K562 (cell line): ENCODE measurements around the gene HNRNPF. TPM values are rescaled to one million over a fixed set of nuclear protein-coding genes. Genes with fewer than 3 reads are reported as not detected.

Experiments
- BRCA1 ChIP-seq, 2 experiments: fragments of 450-650 bp in 1 of 2; sonication (generic) in 1 of 2; formaldehyde crosslinking in 1 of 2; IDR thresholded peaks; 2 replicates each; pipeline versions ENCODE4 v1.5.0 to v1.6.1; 2017 to 2020; ENCODE audit warnings: mild to moderate bottlenecking in 1 of 2, missing genetic modification reagents in 1 of 2
- CCNT2 ChIP-seq: IDR thresholded peaks from 2 replicates; pipeline ENCODE4 v1.6.1; 2011; ENCODE audit warnings: borderline replicate concordance, low read depth, mild to moderate bottlenecking, moderate library complexity, mixed read lengths, low read length; ENCODE audit not compliant: insufficient read length; ENCODE audit errors: extremely low read depth
- FOSL1 ChIP-seq: fragments of 200-800 bp; sonication (Bioruptor generic); conservative IDR thresholded peaks from 2 replicates; pipeline ENCODE4 v1.6.1; 2016; ENCODE audit warnings: missing genetic modification characterization, missing compliant biosample characterization
- FOXJ3 ChIP-seq: sonication (generic); formaldehyde crosslinking; IDR thresholded peaks from 2 replicates; pipeline ENCODE4 v1.4.0; 2020; ENCODE audit warnings: mild to moderate bottlenecking, missing genetic modification reagents
- JUN ChIP-seq, 2 experiments: sonication (generic) in 1 of 2; formaldehyde crosslinking in 1 of 2; IDR thresholded peaks; 2 replicates each; pipeline versions ENCODE4 v1.6.1 to v1.8.0; 2012 to 2022; ENCODE audit warnings: borderline replicate concordance in 2 of 2, mild to moderate bottlenecking in 2 of 2, improper control_type of control experiment in 1 of 2, low read depth in 1 of 2, low read length in 1 of 2, missing genetic modification reagents in 1 of 2
- MYNN ChIP-seq, 2 experiments: sonication (generic); formaldehyde crosslinking in 1 of 2; IDR thresholded peaks; 2 replicates each; pipeline versions ENCODE4 v1.5.0 to v1.6.1; 2016 to 2020; ENCODE audit warnings: antibody characterized with exemption in 1 of 2, missing genetic modification reagents in 1 of 2
- PREB ChIP-seq: sonication (generic); formaldehyde crosslinking; IDR thresholded peaks from 2 replicates; pipeline ENCODE4 v1.8.1; 2023; ENCODE audit warnings: mild to moderate bottlenecking, missing genetic modification reagents
- SIRT6 ChIP-seq: IDR thresholded peaks from one replicate; pipeline ENCODE4 v1.6.1; 2012; ENCODE audit warnings: low read depth, mild to moderate bottlenecking, control low read depth, inconsistent platforms, low read length, moderate library complexity
- SMARCA5 ChIP-seq: fragments of 450-650 bp; IDR thresholded peaks from 2 replicates; pipeline ENCODE4 v1.6.1; 2016
- STAT6 ChIP-seq: sonication (generic); formaldehyde crosslinking; IDR thresholded peaks from 2 replicates; pipeline ENCODE4 v1.8.1; 2023; ENCODE audit warnings: mild to moderate bottlenecking, missing genetic modification reagents
- ZNF175 ChIP-seq: fragments of 200-800 bp; sonication (Bioruptor generic); IDR thresholded peaks from 2 replicates; pipeline ENCODE4 v1.6.1; 2016; ENCODE audit warnings: low read depth, mild to moderate bottlenecking, missing genetic modification characterization, missing compliant biosample characterization
- ZNF766 ChIP-seq: fragments of 200-800 bp; sonication (Bioruptor generic); conservative IDR thresholded peaks from 2 replicates; pipeline ENCODE4 v1.6.1; 2016; ENCODE audit warnings: missing genetic modification characterization, missing compliant biosample characterization
- ZNF79 ChIP-seq: fragments of 250-450 bp; sonication (Bioruptor Pico); IDR thresholded peaks from 2 replicates; pipeline ENCODE4 v1.4.0; 2020; ENCODE audit warnings: low read depth, mild to moderate bottlenecking, moderate library complexity
- polyA plus RNA-seq, 8 experiments: library from polyadenylated mRNA; depleted of rRNA in 4 of 8; stranded (reverse) in 5 of 8; unstranded in 3 of 8; fragments of >200 nt; fragmentation: Nextera tagmentation in 2 of 8; fragmentation: Illumina TruSeq in 1 of 8; extraction: Ambion mirVana in 2 of 8; extraction: Trizol in 1 of 8; gene quantifications; 2 replicates each; pipeline versions ENCODE4 v1.2.1 to v1.2.3, GENCODE V29; 2011 to 2014; ENCODE audit warnings: inconsistent platforms in 1 of 8, missing spikeins in 1 of 8
- total RNA-seq, 7 experiments: library from RNA; depleted of rRNA in 6 of 7; stranded (reverse); fragments of >200 nt in 6 of 7; fragmentation: Illumina TruSeq in 2 of 7; extraction: Trizol in 2 of 7; gene quantifications; 2 replicates each; pipeline versions ENCODE4 v1.2.1 to v1.2.3, GENCODE V29; 2011 to 2021; ENCODE audit warnings: low replicate concordance in 1 of 7
- TF ChIP-seq, protein P1 (sequence below): sonication (generic); formaldehyde crosslinking; IDR thresholded peaks from 2 replicates; pipeline ENCODE4 v1.8.1; 2023; ENCODE audit warnings: missing genetic modification reagents, mild to moderate bottlenecking, borderline replicate concordance
- TF ChIP-seq, protein P2 (sequence below): fragments of 450-650 bp; IDR thresholded peaks from 2 replicates; pipeline ENCODE4 v1.6.1; 2016; ENCODE audit warnings: mild to moderate bottlenecking

Gene HNRNPF
- total and polyA plus RNA-seq, 9 of the 15 experiments (the other 6 are each of a cell fraction or from before 2014, with no cell fraction given): 192 to 489 (median 416) TPM

- TF ChIP-seq, protein P1, sequence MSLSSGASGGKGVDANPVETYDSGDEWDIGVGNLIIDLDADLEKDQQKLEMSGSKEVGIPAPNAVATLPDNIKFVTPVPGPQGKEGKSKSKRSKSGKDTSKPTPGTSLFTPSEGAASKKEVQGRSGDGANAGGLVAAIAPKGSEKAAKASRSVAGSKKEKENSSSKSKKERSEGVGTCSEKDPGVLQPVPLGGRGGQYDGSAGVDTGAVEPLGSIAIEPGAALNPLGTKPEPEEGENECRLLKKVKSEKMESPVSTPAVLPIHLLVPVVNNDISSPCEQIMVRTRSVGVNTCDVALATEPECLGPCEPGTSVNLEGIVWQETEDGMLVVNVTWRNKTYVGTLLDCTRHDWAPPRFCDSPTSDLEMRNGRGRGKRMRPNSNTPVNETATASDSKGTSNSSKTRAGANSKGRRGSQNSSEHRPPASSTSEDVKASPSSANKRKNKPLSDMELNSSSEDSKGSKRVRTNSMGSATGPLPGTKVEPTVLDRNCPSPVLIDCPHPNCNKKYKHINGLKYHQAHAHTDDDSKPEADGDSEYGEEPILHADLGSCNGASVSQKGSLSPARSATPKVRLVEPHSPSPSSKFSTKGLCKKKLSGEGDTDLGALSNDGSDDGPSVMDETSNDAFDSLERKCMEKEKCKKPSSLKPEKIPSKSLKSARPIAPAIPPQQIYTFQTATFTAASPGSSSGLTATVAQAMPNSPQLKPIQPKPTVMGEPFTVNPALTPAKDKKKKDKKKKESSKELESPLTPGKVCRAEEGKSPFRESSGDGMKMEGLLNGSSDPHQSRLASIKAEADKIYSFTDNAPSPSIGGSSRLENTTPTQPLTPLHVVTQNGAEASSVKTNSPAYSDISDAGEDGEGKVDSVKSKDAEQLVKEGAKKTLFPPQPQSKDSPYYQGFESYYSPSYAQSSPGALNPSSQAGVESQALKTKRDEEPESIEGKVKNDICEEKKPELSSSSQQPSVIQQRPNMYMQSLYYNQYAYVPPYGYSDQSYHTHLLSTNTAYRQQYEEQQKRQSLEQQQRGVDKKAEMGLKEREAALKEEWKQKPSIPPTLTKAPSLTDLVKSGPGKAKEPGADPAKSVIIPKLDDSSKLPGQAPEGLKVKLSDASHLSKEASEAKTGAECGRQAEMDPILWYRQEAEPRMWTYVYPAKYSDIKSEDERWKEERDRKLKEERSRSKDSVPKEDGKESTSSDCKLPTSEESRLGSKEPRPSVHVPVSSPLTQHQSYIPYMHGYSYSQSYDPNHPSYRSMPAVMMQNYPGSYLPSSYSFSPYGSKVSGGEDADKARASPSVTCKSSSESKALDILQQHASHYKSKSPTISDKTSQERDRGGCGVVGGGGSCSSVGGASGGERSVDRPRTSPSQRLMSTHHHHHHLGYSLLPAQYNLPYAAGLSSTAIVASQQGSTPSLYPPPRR (CRISPR knock-in tag): no peak
- TF ChIP-seq MYNN (IDR thresholded peaks at IDR 0.05): no peak
- TF ChIP-seq MYNN (CRISPR knock-in tag; IDR thresholded peaks at IDR 0.05): no peak
- TF ChIP-seq ZNF175 (CRISPR knock-in tag): no peak
- no peak for TF ChIP-seq BRCA1 (IDR thresholded peaks at IDR 0.05)
- no peak for TF ChIP-seq BRCA1 (CRISPR knock-in tag; IDR thresholded peaks at IDR 0.05)
- no peak for TF ChIP-seq JUN (IDR thresholded peaks at IDR 0.05; ENCODE audit: borderline replicate concordance, low read depth, low read length)
- no peak for TF ChIP-seq JUN (CRISPR knock-in tag; IDR thresholded peaks at IDR 0.05; ENCODE audit: borderline replicate concordance)
- TF ChIP-seq FOSL1 (tag): no peak
- no peak for TF ChIP-seq PREB (CRISPR knock-in tag)
- TF ChIP-seq, protein P2, sequence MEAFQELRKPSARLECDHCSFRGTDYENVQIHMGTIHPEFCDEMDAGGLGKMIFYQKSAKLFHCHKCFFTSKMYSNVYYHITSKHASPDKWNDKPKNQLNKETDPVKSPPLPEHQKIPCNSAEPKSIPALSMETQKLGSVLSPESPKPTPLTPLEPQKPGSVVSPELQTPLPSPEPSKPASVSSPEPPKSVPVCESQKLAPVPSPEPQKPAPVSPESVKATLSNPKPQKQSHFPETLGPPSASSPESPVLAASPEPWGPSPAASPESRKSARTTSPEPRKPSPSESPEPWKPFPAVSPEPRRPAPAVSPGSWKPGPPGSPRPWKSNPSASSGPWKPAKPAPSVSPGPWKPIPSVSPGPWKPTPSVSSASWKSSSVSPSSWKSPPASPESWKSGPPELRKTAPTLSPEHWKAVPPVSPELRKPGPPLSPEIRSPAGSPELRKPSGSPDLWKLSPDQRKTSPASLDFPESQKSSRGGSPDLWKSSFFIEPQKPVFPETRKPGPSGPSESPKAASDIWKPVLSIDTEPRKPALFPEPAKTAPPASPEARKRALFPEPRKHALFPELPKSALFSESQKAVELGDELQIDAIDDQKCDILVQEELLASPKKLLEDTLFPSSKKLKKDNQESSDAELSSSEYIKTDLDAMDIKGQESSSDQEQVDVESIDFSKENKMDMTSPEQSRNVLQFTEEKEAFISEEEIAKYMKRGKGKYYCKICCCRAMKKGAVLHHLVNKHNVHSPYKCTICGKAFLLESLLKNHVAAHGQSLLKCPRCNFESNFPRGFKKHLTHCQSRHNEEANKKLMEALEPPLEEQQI: no peak
- peak; percentile 81; the same call in 1 of the 2 replicates for TF ChIP-seq SMARCA5
- no peak for TF ChIP-seq STAT6 (CRISPR knock-in tag)
- TF ChIP-seq ZNF766 (CRISPR knock-in tag): no peak
- TF ChIP-seq CCNT2: no peak
- no peak for TF ChIP-seq SIRT6
- TF ChIP-seq FOXJ3 (CRISPR knock-in tag): no peak
- no peak for TF ChIP-seq ZNF79 (CRISPR knock-in tag)
Observed at GRCh38 chr10:43380610-43381222, 28.3 kb downstream of the HNRNPF start (continued).
